HG02840 (cell line): ENCODE data around the gene PSD.
A peak's percentile ranks its signal among the peaks of the same experiment; 100 is the strongest.

Source experiments
- ATAC-seq: cut with Tn5 transposase; IDR thresholded peaks from one replicate; pipeline ENCODE4 v1.9.1; 2021; ENCODE audit warnings: mild to moderate bottlenecking, moderate library complexity, moderate number of reproducible peaks; ENCODE audit not compliant: unreplicated experiment, low FRiP score

The PSD gene

DNA sequence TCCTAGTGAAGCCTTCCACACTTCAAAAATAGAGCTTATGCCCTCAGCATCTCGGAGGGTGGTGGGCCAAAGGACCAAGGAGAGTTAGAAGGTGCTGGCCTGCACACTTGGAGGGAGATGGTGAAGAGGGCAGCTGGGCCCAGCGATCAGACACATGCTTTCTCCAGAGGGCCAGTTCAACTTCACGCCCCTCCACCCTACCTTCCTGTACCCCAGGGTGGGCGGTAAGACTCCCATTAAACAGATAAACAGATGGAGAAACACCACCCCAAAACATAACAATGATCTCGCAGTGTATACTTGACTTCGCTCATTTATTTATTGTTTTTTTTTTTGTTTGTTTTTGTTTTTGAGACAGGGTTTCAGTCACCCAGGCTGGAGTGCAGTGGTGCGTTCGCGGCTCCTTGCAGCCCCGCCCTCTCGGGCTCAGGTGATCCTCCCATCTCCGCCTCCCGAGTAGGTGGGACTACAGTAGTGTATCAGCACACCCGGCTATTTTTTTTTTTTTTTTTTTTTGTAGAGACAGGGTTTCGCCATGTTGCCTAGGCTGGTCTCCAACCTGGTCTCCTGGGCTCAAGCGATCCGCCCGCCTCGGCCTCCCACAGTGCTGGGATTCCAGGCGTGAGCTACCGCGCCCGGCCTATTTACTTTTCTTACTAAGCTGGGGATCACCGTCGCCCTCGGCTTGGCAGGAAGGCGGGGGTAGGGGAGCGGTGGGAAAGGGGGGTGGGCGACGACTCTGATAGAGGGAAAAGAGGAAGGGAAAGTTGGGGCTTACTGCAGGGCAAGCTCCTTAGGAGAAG is 30.9 kb upstream of the PSD start:
- peak; percentile 45 for ATAC-seq

DNA sequence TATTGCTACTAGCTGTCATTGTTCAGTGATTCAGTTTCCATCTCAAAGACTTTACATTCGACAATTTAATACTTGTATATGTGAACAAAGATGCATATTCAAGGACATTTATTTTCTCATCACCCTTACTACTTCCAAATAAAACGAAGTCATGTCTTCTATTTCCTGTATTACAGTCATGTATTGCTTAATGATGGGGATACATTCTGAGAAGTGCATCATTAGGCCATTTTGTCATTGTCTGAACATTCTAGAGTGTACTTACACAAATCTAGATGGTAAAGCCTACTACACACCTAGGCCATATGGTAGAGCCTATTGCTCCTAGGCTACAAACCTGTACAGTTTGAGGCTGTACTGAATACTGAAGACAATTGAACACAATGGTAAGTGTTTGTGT is 26.3 kb upstream of the PSD start:
- ATAC-seq = no peak

DNA sequence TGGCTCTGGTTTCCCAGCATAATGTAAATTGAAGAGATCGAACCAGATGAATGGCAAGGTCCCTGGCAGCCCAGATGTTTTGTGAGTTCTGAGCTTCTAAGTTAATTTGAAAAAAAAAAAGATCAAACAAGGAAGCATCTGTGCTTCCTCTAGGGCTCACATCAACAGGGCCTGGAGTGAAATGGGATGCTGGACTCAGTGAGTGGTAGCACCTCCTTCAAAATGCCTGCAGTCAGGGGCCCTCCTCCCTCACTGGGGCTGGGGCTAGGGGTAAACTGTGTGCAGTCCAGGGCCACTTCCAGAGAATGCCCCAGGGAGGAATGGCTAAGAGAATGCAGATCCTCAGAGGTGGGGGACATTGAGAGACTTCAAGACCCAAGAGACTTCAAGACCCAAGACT is 19.8 kb upstream of the PSD start:
- no peak for ATAC-seq

DNA sequence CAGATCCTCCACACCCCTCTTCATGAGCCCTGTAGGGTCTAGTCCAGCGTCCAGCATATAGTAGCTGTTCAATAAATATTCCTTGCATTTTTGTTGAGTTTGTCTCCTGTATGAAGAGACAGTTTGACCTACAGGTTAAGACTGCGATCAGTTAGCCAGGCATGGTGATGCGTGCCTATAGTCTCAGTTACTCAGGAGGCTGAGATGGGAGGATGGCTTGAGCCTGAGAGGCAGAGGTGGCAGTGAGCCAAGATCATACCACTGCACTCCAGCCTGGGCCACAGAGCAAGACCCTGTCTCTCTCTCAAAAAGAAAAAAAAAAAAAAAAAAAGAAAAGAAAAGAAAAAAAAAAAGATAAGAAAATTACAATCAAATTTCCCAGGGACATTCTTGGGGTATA is 18.9 kb upstream of the PSD start:
- ATAC-seq = no peak

DNA sequence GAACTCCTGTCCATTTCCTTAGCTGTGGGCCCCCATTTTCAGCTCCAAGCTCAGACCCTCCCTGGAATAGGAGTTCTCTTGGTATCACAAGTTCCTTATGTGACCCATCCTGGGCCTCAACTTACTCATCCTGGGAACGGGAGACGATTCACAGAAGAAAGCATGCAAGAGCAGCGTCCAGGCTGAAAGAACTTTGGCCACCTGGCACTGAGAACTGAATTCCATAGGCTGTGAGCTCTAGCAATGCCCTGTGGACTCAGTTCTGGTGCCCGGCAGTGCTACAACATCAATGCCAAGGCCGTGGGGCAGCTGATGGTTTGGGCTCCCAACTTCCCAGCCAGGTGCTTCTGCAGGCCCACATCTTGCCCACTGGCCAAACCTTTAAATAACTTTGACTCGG is 17.7 kb upstream of the PSD start:
- ATAC-seq = no peak

DNA sequence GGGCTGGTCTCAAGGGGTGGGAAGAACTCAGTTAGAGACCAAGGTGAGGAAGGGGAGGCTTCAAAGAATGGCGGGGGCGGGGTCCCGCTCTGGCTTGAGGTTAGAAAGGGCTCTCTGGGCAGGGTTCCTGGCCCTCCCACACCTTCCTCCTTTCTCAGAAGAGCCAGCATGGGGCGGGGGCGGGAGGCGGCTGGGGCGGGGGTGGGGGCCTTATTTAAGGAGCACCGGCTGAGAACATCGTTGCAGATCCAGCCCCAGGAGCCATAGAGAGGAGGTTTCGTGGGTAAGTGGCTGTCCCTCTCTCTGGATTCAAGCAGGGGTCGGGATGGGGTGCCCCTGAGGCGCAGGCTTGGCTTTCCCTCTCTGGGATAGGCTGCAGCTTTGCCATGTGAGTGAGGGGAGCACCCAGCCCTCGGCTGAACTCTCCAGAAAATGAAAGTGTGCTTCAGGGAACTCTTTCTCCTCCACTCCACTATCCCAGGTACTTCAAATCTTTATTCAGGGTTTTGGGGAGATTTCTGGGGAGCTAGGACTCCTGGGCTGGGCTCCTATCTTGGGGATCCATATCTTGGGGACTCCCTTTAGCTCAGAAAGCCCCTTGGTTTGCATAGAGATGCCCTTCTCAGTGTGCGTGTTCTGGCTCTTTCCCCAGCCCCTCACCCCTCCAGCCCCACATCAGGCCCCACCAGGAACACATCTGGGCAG is 17.1 kb upstream of the PSD start:
- ATAC-seq = no peak

DNA sequence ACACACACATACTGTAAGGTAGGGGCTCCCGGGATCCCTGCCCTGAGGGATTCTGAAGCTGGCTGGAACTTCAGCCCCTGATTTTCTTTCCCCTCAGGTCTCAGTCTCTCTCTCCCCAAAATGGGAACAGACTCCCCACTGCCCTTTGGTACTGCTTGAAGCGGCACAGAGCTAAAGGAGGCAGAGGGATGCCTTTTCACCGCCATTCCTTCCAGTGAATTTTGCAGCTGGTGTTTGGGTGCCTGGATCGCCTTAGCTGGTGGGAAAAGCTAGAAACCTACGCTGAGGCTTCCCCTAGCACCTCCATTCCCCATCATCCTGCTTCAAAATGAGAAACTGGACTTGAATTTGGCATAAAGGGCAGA is 16.5 kb upstream of the PSD start:
- no peak for ATAC-seq

DNA sequence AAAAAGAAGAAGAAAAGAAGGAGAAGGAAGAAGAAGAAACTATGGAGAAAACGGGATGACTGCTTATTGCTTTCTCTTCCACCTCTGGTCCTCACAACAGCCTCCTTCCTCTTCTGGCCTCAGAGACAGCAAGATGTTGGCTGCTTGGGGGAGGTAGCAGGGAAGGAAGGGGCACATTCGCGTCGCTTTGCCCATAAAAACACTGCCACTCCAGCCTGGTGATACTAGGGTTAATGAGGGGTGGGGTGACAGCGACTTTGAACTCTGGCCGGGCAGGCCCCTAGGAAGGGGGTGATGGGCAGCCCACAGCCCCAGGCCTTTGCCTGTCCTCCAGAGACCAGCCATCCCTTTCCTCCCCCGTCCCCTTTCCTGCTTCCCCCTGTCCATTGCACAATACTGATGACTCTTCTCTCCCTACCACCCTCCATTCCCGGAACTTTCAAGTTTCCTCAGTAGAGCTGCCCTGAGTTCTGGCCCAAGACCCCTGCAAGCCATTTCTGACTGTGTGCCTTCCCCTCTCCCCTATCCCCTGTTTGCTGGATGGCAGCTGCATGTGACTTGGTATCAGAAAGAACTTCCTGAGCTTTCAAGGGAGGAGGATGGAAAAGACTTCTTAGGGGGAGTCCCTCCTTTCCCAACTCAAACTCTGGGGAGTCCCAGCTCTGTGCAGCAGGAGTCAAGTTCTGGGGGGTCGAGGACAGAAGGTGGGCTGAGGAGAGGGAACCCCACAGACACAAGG is 16.0 kb upstream of the PSD start:
- no peak for ATAC-seq

DNA sequence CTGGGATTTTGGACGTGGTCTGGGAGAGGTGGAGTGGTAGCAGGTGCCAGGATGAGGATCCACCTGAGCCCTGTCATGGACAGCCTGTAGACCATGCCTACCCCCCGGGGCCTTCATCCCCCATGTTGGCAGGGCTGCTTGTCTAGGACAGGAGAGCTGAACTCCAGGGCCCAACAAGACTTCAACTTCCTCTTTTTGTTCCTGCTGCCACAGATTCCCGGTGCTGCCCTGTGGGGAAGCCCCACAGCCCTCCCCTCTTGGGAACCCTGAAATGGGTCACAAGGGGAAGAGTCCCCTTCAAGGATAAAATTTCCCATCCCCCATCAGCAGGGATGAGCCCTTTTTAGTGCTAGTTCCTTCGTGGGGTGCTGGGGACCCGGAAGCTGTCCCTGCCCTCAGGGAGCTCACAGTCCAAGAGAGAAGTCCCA is 15.0 kb upstream of the PSD start:
- no peak for ATAC-seq

DNA sequence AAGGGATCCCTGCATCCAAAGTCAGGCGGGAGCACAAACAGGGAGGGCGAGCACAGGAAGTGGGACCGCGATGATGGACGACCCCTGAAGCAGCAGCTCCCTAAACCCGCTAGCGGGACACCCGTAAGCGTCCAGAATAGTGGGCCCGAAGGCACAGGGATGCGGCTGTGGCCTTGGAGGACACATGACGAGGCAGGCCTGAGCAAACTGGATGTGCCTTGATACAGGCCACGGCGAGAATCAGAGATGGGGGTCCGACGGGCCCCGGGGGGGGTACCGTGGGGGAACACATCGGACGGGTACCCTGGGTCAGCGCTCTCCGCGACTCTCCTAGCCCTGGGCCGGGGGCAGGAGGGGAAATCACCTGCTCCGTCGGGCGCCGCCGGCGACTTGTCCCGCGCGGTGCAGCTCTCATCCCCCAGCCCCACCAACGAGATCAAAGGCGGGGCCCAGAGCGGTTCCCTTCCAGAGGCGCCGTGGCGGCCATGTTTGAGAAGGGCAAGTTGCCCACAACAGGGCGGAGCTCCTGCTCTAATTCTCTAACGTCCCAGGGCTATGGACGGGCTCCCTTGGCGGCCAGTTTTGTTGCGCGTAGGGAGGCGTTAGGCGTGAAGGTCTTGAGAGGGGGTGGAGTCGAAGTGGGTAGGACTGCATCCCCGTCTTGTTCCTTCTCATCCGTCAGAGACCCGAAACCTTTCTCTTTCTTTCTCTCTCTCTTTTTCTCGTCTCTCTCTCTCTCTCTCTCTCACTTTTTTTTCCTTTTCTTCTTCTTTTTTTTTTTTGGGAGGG is 13.8 kb upstream of the PSD start, which contains the start of gene CUEDC2:
TSS of gene CUEDC2 (minus strand) at position 413 of the 789 bp plus-strand sequence. CDS start 7,386 bp downstream, outside the sequence.
- peak; percentile 86 for ATAC-seq

DNA sequence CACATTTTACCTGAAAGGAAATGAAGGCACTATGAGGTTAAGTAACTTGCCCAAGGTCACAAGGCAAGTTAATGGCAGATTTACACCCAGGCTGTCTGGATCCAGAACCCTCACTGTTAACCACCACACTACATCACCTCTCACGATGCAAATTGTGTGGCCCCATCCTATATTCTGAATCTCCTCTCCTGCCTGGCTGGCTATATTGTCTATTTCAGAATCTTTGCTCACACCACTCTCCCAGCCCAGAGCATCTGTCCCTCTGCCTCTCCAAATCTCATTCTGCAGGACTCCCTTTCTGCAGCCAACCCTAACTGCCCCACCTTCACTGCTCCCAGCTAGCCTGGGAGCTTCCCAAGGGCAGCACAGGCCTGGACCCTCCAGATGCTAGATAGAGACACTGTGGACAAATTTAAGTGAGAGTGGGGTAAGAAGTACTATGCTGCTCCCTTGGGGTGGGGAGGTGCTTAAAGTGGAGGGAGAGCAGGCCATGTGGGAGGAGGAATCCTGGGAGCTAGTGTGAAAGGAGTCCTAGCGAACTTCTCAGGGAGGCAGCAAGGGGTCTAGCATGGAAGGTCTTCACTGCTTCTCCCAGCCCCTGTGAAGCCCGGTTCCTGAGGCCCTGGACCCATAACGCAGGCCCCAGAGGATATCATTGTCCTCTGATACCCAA is 13.0 kb upstream of the PSD start:
- ATAC-seq = no peak

DNA sequence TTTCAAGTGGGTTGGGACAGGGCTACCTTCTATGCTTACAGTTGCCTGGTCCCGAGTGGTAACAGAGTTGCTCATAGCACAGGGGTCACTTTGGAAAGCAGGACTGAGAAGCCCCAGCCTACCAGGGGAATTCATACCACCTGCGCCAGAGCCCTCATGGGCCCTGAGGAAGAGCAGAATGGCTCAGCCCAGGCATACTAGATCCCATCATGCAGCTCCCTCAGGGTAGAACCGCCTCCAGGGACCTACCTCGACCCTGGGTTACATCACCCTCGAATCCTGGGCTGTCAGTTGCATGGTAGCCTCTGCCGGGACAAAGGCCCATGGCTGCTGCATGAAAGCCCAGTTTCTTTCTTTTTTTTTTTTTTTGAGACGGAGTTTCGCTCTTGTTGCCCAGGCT is 10.9 kb upstream of the PSD start:
- no peak for ATAC-seq

DNA sequence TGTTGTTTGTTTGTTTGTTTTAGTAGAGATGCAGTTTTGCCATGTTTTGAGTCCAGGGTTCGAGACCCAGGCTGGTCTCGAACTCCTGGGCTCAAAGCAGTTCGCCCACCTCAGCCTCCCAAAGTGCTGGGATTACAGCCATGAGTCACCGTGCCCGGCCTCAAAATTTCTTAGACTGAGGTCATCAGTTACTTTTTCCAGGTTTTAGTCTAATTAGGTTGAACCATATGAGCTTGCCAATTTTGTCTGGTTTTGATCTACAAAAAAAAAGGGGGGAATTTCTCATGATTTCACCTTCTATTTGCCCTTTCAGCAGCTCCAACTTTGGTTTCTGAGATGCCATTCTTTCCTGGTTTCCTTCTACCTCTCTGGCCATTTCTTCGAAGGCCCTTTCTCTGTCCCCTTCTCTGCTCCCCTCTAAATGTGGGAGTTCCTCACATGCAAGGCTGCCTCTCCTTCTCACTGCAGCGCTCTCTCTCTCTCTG is 8.3 kb upstream of the PSD start:
- no peak for ATAC-seq

DNA sequence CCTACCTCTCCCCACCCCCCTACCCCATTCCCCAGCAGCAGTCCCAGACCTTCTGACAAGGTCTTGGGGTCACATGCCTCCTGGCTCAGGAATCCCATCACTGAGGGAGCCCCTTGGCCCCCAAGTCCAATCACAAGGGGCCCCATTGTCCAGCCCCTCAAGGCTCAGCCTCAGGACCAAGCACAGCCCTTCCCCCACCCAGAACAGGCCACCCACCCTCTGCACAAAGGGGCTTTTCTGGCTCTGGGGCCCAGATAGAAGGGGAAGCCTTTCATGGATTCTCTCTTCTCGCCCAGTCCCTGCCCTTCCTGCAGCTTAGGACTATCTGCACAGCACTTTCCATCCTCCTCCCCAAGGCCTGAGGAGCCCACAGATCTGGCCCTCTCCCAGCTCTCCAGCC is 6.9 kb upstream of the PSD start:
- no peak for ATAC-seq

DNA sequence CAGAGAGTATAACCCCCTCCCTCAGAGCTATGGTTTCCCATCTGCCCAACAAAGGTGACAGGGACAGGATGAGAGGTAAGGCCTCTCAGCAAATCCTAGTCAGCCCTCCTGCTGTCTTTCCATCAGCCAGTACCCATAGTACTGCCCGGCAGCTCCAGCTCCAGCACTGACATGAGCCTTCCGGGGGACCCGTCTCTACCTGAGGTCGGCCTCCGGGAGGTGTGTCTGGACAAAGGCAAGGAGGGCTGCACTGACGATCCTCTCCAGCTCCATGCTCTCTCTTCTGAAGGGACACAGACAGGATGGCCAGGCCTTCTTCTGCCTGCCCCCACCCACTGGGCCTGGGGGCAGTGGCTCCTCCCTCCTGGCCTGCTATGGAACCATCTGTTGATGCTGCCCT is 6.3 kb upstream of the PSD start:
- no peak for ATAC-seq

DNA sequence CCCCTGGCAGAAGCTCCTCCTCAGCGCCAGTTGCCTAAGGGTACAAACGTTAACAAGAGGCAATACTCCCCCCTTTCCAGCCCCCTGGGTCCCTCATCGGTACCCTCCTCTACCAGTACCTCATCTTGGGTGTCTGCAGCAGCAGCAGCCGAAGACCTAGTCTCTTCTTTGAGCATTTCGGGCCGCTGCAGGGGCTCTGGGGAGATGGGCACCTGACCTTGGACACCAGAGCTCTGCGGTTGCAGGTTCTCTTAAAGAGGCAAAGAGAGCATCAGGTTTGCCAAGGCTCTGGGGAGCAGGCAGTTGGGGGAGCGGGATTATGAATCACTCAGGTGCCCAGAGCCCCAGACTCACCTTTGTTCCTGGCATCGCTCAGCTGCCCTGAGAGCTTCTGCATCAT is 5.6 kb upstream of the PSD start:
- no peak for ATAC-seq

DNA sequence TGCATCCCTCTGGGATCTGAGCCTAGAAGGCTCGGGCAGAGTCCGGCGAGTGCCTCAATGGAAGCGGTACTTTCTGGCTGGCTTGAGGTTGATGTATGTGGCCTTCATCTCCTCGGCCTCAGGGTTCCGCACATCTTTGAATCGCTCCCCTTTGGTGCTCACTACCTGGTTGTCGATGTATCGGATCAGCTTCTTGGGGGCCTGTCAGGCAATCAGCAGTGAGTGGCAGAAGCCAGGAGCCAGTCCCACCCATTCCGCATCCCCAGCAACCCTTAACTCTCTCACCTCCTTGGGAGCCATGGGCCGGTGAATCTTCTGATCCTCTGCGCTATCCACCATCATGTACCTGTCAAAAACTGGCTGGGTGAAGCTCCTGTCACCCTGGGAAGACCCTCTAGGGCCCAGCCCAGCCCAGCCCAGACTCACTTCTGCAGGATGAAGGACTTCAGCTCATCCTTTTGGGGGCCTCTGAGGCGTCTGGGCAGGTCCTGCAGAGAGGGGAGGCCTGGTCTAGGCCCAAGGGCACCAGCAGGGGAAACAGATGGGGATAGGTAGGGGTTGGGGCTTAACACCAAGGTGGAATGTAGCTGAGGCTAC is 4.9 kb upstream of the PSD start:
- no peak for ATAC-seq

DNA sequence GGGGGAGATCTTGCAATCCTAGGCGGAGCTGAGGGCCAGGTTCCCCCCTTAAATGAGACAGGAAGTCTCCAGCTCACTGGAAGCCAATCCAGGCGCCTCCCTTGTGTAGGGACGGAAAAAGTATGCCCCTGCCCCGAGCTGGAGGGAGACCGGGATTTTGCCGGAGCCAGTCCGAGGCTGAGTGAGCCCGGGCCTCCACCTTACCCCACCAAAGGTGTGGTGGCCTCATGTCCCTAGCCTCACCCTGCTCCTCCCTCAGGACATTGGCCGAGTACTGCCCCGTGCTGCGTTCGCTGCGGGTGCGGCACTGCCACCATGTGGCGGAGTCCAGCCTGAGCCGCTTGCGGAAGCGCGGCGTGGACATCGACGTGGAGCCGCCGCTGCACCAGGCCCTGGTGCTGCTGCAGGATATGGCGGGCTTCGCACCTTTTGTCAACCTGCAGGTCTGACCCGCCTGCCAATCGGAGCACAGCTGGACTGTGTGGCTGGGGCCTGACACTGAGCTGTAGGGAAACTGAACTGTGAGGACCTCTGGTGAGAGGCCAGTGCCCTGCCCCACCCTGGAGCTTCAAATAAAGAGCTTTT is 4.1 kb upstream of the PSD start:
- no peak for ATAC-seq
